ENCODE results near the gene KCNMA1.

Gene KCNMA1

GRCh38 chr10:77072836-77073662 is 564.6 kb downstream of the KCNMA1 start:
- Mint-ChIP-seq H3K27ac (no peak overlapping the region), H3K4me1 (no peaks in the 10 kb centered on the region), H3K4me3 (no peak overlapping the region), H3K9me3 (no peaks in the 10 kb centered on the region), H3K36me3 (no peaks in the 10 kb centered on the region), H3K27me3 (no peaks in the 10 kb centered on the region)
- no peak for ATAC-seq

DNA sequence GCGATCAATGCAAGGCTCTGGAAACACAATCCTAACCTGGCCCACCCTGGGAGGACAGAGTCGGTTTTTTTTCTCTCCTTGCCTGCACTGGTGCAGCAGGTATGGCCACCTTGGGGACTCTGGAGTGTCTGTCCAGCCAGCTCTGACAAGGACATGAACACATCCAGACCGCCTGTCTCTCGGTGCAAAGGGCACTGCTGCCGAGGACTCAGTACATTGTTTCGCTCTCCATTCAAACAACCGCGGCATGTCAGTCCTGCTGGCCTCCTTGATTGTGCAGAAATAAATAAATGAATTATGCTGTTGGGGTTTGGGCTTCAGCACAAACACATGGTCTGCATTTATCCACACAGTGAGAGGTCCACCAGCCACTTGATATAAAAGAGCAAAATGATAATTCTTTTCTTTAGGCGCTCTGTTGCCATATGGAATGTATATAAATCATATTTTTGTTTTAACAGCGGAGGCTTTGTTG is 565.2 kb downstream of the KCNMA1 start:
- no peaks in the 10 kb centered on the region for H3K27me3 Mint-ChIP-seq
- no peak for ATAC-seq
- no peak overlapping the region for H3K27ac Mint-ChIP-seq
- no peak overlapping the region for H3K4me3 Mint-ChIP-seq
- no peaks in the 10 kb centered on the region for H3K36me3 Mint-ChIP-seq
- no peaks in the 10 kb centered on the region for H3K9me3 Mint-ChIP-seq
- no peaks in the 10 kb centered on the region for H3K4me1 Mint-ChIP-seq

DNA sequence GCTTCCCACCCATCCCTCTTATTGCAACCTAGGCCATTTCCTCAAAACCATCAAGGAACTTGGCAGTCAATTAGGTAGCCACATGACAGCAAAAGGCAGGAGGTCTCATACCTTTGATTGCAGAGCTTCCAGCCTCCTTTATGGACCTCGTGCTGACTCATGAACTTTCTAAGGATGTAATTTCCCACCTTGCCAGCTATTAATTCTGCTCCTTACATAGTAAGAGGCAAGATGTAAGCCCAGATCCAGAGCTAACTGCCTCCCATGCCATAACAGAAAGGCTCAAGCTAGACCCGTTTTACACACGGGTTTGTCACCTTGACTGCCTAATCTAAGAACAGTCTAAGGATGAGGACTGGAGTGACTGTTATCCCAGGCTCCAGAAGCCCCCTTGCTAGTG is 565.7 kb downstream of the KCNMA1 start:
- no peaks in the 10 kb centered on the region for H3K4me1 Mint-ChIP-seq
- no peak for ATAC-seq
- H3K27me3 Mint-ChIP-seq: no peaks in the 10 kb centered on the region
- H3K36me3 Mint-ChIP-seq: no peaks in the 10 kb centered on the region
- no peak overlapping the region for H3K4me3 Mint-ChIP-seq
- H3K27ac Mint-ChIP-seq: no peak overlapping the region
- H3K9me3 Mint-ChIP-seq: no peaks in the 10 kb centered on the region

DNA sequence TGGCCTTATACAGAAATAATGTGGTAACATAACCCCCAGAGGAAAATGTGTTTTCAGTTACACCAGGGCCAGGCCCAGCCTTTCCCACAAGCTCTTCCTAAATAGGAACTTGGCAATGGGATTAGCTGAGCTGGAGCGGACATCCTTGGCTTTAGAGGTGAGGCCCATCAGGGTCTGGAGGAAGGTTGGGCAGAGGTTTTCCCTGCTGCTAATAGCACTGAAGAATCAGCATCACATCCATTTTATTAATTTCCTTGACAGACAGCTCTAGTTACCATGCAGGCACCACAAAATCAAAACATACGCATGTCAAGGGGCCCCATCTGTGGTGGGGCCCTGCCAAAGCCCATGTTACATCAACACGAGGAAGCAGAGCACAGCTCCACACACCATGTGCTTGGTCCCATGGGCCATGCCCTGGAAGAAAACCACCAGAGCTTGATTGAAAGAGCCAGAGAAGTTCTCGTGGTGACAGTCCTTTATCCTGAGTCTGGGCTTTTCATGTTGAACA is 566.6 kb downstream of the KCNMA1 start:
- Mint-ChIP-seq H3K27me3 (no peaks in the 10 kb centered on the region), H3K36me3 (no peaks in the 10 kb centered on the region), H3K4me1 (no peaks in the 10 kb centered on the region), H3K4me3 (no peak overlapping the region), H3K27ac (no peak overlapping the region), H3K9me3 (no peaks in the 10 kb centered on the region)
- ATAC-seq: no peak

- Mint-ChIP-seq H3K4me1 (no peaks in the 10 kb centered on the region), H3K36me3 (no peaks in the 10 kb centered on the region), H3K9me3 (no peaks in the 10 kb centered on the region), H3K27me3 (no peaks in the 10 kb centered on the region), H3K4me3 (no peak overlapping the region), H3K27ac (no peak overlapping the region)
- ATAC-seq: no peak
Observed at GRCh38 chr10:77070346-77070745, 567.3 kb downstream of the KCNMA1 start.

GRCh38 chr10:77068969-77069368 is 568.6 kb downstream of the KCNMA1 start:
- Mint-ChIP-seq H3K4me3 (no peak overlapping the region), H3K36me3 (no peaks in the 10 kb centered on the region), H3K4me1 (no peaks in the 10 kb centered on the region), H3K27ac (no peak overlapping the region), H3K27me3 (no peaks in the 10 kb centered on the region), H3K9me3 (no peaks in the 10 kb centered on the region)
- ATAC-seq: no peak

DNA sequence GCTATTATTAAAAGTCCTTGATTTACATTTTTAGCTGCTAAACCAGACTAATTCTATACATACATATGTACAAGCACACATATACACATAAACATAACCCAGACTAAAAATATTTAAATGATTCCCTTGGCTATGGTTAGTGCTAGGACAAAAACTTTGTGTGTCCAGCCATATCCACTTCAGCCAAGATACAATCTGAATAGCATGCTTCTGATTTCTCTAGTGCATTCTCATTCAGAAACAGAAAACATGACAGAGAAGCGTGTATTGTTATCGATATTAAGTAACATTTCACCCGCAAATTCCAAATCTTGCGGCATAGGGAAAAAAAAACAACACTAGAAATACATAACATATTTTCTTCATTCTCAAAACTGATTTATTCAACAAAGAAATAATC is 569.3 kb downstream of the KCNMA1 start:
- no peaks in the 10 kb centered on the region for H3K36me3 Mint-ChIP-seq
- H3K9me3 Mint-ChIP-seq: no peaks in the 10 kb centered on the region
- no peak overlapping the region for H3K4me3 Mint-ChIP-seq
- no peaks in the 10 kb centered on the region for H3K27me3 Mint-ChIP-seq
- H3K4me1 Mint-ChIP-seq: no peaks in the 10 kb centered on the region
- ATAC-seq: no peak
- H3K27ac Mint-ChIP-seq: no peak overlapping the region

GRCh38 chr10:77062381-77062780 is 575.2 kb downstream of the KCNMA1 start:
- no peaks in the 10 kb centered on the region for H3K36me3 Mint-ChIP-seq
- H3K9me3 Mint-ChIP-seq: no peaks in the 10 kb centered on the region
- H3K4me3 Mint-ChIP-seq: no peak overlapping the region
- no peak for ATAC-seq
- H3K4me1 Mint-ChIP-seq: no peaks in the 10 kb centered on the region
- no peak overlapping the region for H3K27ac Mint-ChIP-seq
- no peaks in the 10 kb centered on the region for H3K27me3 Mint-ChIP-seq

- H3K9me3 Mint-ChIP-seq: no peaks in the 10 kb centered on the region
- H3K27me3 Mint-ChIP-seq: no peaks in the 10 kb centered on the region
- no peaks in the 10 kb centered on the region for H3K4me1 Mint-ChIP-seq
- H3K27ac Mint-ChIP-seq: no peak overlapping the region
- H3K4me3 Mint-ChIP-seq: no peak overlapping the region
- no peaks in the 10 kb centered on the region for H3K36me3 Mint-ChIP-seq
- no peak for ATAC-seq
Observed at GRCh38 chr10:77060913-77061312, 576.7 kb downstream of the KCNMA1 start.

- ATAC-seq: no peak
- Mint-ChIP-seq H3K36me3 (no peaks in the 10 kb centered on the region), H3K9me3 (no peaks in the 10 kb centered on the region), H3K4me3 (no peak overlapping the region), H3K27me3 (no peaks in the 10 kb centered on the region), H3K4me1 (no peaks in the 10 kb centered on the region), H3K27ac (no peak overlapping the region)
Observed at GRCh38 chr10:77056650-77057049, 581.0 kb downstream of the KCNMA1 start.

DNA sequence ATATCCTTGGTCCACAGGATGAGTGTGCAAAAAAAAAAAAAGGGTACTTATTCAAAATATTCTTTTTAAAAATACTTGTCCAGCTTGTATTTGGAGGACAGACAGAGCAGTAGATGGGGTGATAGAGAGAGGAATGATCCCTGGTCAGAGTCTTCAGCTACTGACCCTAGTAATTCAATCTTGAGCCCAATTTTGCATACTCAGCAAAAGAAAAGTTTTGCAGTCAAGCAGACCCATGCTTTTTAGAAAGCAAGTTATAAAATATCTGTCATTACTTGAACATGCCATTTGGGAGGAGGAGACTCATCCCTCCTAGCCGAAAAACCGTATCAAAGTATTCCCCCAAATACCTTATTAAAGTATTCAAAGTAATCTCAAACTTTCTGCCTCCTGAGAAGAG is 585.0 kb downstream of the KCNMA1 start:
- Mint-ChIP-seq H3K27me3 (no peaks in the 10 kb centered on the region), H3K27ac (no peak overlapping the region), H3K36me3 (no peaks in the 10 kb centered on the region), H3K9me3 (no peaks in the 10 kb centered on the region), H3K4me1 (no peaks in the 10 kb centered on the region), H3K4me3 (no peak overlapping the region)
- no peak for ATAC-seq

GRCh38 chr10:77051837-77052236 is 585.8 kb downstream of the KCNMA1 start:
- ATAC-seq: no peak
- H3K4me3 Mint-ChIP-seq: no peak overlapping the region
- no peaks in the 10 kb centered on the region for H3K4me1 Mint-ChIP-seq
- no peak overlapping the region for H3K27ac Mint-ChIP-seq
- no peaks in the 10 kb centered on the region for H3K27me3 Mint-ChIP-seq
- H3K36me3 Mint-ChIP-seq: no peaks in the 10 kb centered on the region
- H3K9me3 Mint-ChIP-seq: no peaks in the 10 kb centered on the region

DNA sequence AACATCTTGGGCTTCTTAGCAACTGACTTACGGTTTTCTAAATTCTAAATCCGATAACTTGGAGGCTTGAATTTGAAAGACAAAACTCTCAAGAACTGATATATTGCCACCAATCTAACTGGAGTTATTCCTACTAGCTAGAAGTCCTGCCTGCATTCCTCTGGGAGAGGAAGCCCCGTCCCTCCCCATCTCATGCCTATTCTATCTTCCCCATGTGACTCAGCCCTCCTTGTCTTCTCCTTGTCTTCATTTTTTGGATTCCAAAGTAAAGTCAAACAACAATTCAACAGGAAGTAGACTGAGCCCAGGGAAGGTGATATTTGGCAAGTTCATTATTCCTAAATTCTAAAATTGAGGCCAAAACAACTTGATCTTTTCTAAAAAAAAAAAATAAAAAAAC is 587.7 kb downstream of the KCNMA1 start:
- H3K36me3 Mint-ChIP-seq: no peaks in the 10 kb centered on the region
- no peak for ATAC-seq
- H3K27me3 Mint-ChIP-seq: no peaks in the 10 kb centered on the region
- no peaks in the 10 kb centered on the region for H3K4me1 Mint-ChIP-seq
- no peak overlapping the region for H3K4me3 Mint-ChIP-seq
- H3K27ac Mint-ChIP-seq: no peak overlapping the region
- H3K9me3 Mint-ChIP-seq: no peaks in the 10 kb centered on the region

- Mint-ChIP-seq H3K27me3 (no peaks in the 10 kb centered on the region), H3K4me1 (no peaks in the 10 kb centered on the region), H3K4me3 (no peak overlapping the region), H3K9me3 (no peaks in the 10 kb centered on the region), H3K36me3 (no peaks in the 10 kb centered on the region), H3K27ac (no peak overlapping the region)
- ATAC-seq: no peak
Observed at GRCh38 chr10:77049146-77049545, 588.5 kb downstream of the KCNMA1 start.

- Mint-ChIP-seq H3K4me3 (no peak overlapping the region), H3K36me3 (no peaks in the 10 kb centered on the region), H3K27ac (no peak overlapping the region), H3K4me1 (peaks cover 5% of the 10 kb centered on the region), H3K27me3 (no peaks in the 10 kb centered on the region), H3K9me3 (no peaks in the 10 kb centered on the region)
- no peak for ATAC-seq
Observed at GRCh38 chr10:77045085-77045484, 592.5 kb downstream of the KCNMA1 start.

GRCh38 chr10:77043420-77043763 is 594.2 kb downstream of the KCNMA1 start:
- ATAC-seq: no peak
- Mint-ChIP-seq H3K4me3 (no peak overlapping the region), H3K4me1 (peaks cover 5% of the 10 kb centered on the region), H3K27me3 (no peaks in the 10 kb centered on the region), H3K27ac (no peak overlapping the region), H3K36me3 (no peaks in the 10 kb centered on the region), H3K9me3 (no peaks in the 10 kb centered on the region)
